GM21717 (cell line): ENCODE measurements around the gene ADAR.
A peak's percentile ranks its signal among the peaks of the same experiment; 100 is the strongest.

Source experiments
- ATAC-seq: cut with Tn5 transposase; IDR thresholded peaks from one replicate; pipeline ENCODE4 v1.9.1; 2021; ENCODE audit warnings: mild to moderate bottlenecking, moderate library complexity; ENCODE audit not compliant: unreplicated experiment

Gene ADAR

DNA sequence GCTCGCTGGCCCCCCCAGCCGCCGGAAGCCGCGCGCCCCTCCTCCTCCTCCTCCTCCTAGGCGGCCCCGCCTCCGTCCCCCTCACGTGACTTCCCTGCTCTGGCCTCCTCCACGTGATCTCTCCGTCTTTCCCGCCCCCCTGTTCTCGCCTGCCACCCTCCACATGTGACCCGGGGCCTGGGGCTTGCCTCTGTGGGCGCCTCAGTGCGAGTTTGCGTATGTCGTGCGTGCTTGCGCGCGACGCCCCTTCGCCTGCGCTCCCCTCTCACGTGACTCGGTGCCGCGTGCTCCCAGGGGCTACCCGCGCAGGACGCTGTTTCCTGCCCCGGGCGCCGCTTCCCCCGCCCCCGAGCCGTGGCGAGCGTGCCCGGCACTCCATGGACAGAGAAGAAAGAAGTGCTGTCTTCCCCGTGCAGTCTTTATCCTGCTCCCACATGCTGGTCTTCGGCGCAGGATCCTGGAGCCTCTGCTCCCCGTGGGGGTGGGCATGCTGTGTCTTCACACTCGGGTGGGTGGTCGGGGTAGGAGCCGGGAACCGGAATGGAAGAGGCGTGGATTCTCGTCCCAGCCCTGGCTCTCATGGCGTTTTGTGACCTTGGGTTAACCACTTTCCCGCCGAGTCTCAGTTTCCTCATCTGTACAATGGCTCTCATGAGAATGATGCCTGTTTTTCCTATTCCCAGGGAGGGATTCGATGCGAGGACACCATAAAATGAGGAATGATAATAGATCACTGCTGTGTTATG lies 49.1 kb downstream of the ADAR start:
- ATAC-seq, result peak; percentile 73

DNA sequence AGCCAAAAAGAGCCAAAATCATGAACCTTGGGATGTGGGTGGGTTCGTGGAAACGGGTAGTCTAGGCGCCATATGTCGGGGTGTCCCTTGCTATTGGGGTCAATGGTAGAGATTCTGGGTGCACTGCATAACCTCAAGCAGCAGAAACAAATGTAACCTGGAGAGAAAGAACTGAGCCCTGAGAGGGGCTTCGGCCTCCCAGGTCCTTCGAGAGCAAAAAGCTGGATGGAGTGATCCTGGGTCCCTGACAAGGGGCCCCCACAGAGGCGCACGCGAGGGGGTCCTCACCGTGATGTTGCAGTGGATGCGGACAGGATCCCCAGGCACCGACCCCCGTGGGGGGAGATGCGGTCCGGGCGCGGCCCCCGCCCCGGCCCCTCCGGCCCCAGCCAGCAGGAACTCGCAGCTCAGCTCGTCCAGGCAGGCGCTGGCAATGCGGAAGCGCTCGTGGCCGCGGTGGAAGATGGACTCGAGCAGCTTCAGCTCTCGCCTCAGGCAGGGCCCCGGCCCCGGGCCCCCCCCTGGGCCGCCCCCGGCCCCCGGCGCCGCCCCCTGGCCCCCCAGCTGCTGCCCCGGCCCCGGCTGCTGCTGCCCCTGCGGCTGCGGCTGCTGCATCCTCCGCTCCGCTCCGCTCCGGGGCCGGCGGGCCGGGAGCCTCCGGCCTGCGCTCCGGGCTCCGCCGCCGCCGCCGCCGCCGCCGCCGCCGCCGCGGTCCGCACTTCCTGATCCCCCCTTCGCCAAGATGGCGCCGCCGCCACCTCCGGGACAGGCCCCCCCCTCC lies 49.9 kb downstream of the ADAR start, which contains the start of gene UBE2Q1:
TSS of gene UBE2Q1 (minus strand) at position 724 of the 781 bp plus-strand sequence. CDS start at position 615, 109 bp downstream.
- peak; percentile 10 for ATAC-seq

DNA sequence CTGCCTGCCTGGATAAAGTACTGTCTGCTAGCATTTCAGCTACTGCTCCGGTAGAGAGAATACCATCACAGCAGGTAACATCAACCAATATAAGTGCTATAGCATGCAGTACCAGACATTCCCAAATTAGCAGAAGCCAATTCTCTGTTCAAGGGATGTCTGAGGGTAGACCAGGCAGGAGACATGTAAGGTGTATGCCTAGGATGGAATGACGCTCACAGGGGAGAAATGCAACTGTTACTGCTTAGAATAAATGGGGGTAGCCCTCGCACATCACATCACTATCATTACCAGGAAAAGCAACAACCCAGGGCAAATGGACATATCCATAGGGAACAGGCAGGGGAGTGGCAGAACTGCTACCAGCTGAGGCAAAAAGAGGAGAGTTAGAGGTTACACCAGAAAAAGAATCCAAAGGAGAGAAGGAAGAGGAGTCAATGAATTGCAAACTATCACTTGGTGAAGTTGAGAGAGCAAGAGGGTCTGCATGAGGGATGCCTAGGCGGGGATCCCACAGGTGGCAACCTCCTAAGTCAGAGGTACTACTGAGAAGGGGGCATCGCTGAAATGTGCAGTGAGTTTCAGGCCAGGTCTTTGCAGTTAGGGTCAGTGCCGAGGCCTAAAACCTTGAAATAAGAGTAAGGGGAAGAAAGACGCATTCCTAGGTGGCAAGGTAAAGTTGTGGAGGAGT lies 50.6 kb downstream of the ADAR start:
- ATAC-seq, result no peak

DNA sequence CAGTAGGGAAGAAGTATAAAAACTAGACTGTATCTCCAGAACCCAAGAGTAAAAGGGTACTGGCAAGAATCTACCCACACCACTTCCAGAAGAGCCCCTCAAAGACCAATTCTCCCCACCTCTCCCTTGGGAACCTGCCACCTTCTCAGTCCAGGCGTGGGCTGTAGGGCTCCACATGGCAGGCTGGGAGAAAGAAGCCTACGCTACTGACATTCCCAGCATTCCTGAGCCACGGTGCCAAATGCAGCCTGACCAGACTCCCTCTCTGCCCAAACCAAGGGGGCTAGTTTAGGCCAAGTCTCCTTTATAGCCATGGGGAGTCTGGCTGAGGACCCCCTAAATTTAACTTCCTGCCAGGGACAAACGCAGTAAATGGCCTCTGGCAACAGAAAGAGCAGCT lies 51.6 kb downstream of the ADAR start:
- ATAC-seq, result no peak

DNA sequence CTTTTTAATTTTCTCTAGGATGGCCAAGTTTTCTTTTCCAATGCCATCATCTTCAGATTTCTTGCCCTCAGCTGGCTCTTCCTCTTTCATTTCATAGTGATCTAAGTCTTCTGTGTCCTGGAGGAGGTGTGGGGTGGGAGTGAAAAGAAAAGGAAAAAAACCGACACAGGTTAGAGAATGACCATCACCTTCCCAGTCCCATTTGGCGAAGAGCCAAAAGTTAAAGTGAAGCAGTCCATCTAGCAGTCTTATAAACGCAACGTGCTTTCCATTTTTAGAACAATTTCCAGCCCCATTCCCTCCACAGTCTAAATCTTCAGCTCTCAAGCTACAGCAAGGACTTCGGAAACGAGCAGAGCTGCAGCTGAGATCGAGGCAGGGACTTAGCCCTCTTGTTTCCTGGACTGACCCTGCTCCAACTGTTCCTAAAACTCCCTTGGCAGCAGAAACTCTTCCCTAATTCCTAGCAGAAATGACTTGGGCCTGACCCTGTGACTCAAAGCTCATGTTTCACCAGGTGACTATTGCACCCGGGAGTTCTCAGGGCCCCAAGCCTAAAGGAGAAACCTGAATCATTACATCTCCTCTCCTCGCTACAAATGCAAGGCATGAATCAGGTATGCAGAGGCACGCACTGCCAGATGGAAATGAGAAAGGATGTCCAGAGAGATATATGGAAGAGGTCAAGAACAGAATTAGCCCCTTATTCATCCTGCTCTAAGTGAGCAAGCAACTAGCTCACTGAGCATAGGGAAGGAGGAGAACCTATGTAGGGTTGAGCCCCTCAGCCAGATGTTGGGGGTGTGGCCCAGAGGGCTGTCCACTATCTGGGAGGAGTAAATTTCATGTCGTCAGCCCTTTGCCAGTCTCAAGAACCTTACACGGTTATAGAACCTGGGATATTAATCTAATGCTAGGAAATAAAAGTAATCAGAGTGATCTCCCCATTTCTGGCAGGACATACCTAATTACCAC lies 54.6 kb downstream of the ADAR start:
- ATAC-seq, result no peak

DNA sequence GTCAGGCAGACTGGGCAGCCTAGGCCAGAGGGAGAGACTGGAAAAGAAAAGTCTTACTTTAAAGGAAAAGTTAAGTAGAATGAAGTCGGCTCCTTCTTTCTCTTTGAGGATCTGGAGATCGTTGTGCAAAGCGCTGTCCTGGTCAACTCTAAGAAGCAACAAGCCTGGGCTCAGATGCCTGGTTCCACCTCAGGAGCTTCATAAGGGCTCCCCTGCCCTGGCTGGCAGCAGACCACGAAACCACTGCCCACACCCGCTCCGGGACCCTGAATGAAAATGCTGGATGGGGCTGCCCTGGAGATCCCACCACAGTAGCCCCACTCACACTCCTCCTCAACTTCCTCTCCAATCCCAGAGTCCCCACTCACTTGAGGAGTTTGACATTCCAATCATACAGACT lies 56.0 kb downstream of the ADAR start:
- ATAC-seq, result no peak

DNA sequence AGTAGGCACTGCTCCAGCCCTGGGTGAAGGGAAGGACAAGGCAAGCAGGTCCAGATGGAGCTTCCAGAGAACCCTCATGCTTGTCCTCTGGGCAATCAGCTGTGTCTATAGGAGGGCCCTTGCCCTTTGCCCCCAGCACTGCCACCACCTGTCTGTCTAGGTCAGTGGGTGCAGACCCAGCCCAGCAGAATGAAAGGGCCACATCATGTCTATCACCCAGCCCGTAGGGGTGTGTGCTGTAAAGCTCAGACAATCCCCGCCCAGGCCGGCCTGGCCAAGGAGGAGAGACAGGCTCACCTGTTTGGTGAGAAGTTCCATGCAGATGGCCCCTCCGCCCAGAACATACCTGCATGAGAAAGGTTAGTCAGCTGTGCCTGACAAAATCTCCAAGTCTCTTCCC lies 56.5 kb downstream of the ADAR start:
- ATAC-seq, result no peak

DNA sequence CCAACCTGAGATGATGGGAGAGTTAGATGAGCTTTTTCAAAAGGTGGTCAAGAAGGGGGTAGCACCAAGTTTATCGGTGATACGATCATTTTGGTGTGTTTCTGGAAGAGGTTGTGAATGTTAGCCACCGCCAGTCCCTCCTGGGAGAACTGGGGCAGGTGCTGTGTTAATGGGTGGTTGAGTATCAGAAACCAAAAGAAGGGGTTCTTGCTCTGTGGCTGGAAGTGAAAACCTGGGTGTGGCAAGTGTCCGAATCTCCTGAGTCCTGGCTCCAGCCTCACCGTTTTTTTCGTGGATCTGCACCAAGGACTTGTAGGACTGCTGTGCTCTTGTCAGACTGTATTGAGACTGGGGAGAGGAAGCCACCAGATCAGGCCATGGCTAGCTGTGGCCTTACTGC lies 57.3 kb downstream of the ADAR start:
- ATAC-seq, result no peak

DNA sequence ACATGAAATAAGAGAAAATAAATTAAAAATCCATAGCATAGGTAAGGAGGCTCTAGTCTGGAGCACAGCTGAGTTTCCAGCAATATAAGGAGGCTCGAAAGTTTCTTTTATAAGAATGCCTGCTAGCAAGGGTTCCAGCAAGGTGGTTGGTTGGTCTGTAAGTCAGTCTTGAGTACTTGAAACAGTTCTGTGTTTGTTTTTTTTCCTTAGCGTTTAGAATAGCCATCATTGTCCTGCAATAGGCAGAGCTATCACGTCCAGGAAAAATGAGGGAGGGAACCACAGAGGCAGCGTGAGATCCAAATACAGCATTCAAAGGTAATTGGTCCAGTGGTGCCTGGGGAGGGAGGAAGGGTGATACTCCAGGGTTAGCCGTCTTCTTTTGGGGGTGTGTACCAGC lies 57.9 kb downstream of the ADAR start:
- no peak for ATAC-seq

DNA sequence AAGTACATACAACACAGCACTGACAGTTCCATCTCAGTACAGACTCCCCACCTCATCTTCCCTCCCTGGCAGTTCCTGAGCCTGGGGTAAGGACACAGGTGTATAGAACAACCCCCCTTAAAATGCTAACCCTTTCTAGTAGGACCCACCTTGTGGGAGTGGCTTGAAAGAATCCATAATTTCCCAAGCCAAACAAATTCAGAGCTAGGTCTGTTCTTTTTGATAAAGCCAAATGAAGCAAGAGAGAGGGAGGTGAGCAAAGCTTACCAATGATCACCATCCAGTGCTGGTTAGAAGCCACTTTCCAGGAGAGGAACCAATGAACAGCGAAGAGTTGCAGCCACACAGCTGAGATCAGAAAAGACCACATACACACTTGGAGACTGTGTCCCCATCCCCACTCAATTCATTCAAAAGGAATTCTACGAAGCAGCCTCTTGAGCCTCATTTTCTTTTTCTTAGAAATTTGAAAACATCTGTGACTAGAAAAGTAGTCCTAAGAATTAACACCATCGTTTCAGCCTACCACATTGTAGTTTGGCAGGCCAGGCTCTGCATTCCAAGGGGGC lies 58.7 kb downstream of the ADAR start:
- ATAC-seq, result no peak

DNA sequence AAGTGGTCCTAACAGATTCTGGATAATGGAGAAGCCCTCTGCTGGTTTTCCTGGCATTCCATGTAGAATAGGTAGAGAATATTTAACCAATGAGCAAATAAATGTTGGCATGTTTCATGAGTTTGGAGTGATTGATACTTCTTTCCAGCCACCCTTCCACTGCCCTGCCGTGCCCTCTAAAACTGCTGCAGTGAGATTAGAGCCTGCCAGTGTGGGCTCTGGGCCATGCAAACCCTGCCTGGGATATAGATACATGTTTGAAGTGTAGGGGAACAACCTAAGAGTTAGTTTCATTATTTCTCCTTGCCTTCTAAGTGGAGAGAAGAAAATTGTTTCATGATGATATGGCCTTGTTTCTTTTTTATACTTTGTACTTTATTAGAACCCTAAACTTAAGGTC lies 60.0 kb downstream of the ADAR start:
- no peak for ATAC-seq

DNA sequence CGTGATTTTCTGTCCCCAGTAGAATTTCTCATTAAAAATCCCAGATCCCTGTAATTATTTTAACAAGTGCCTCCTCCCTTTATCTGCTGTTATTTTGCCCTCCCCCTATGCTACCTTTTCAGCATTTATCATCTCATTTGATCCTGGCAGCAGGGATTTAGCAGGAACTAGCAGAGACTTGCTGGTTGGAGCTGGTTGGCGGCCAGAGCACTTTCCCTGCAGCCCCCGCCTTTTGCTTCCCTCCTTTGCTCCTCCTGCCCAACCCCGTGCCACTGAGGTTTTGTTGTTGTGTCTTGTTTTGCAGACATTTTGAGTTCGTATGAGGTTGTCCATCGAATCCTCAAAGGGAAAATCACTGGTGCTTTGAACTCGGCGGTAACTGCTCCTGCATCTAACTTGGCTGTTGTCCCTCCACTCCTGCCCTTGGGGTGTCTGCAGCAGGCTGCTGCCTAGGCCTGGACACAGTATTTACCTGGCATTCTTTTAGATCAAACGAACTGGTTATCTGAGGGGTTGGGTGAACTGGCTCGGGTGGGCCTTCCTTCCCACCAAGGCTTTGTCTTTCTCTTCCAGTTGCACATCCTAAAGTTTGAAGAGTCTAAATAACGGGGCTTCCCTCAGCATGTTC lies 60.8 kb downstream of the ADAR start:
- no peak for ATAC-seq

DNA sequence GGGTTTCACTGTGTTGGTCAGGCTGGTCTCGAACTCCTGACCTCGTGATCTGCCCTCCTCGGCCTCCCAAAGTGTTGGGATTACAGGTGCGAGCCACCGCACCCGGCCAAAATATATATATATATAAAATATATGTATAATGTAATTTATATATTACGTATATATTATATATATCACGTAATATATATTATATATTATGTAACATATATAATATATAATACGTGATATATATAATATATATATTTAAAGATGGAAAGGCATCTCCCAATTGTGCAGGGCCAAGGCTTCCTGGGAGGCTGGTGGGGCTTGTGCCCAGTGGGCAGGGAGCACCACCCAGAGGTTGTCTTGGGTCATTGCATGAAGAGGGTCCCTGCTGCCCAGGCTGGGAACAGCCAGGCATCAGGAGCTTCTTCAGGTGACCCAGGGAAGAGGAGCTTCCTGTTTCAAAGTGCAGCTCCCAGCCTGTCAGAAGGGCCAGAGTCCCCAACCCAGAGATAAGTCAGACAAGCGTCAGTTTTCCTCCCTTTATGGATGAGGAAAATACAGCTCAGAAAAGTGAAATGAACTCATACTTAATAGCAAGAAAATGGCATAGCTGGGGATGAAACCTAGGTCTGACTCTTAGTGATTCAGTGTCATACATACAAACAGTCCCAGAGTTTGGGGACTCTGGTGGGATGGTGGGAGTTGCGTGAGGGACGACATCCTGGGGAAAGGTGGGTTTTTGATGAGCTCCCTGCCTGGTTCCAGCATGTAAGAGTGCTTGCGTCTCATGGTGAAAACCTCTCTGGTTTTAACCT lies 61.5 kb downstream of the ADAR start:
- ATAC-seq, result no peak

DNA sequence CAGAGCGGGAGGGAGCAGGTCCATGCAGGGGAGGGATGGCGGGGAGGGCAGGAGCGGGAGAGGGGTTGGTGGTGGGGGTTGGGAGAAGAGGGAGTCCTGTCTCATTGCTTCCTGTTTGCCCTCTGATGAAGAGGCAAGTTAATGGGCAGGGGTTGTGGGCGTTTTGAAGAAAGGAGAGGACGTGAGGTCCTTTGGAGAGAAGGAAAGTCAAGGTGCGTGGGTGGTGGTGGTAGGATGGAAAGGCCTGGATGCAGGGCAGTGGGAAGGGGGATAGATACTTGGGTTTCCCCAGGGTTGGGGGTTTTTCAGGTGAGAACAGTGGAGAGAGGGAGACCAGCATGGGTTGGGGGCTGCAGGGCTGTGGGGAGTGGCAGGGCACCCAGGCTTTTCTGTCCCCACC lies 66.8 kb downstream of the ADAR start:
- ATAC-seq, result no peak

DNA sequence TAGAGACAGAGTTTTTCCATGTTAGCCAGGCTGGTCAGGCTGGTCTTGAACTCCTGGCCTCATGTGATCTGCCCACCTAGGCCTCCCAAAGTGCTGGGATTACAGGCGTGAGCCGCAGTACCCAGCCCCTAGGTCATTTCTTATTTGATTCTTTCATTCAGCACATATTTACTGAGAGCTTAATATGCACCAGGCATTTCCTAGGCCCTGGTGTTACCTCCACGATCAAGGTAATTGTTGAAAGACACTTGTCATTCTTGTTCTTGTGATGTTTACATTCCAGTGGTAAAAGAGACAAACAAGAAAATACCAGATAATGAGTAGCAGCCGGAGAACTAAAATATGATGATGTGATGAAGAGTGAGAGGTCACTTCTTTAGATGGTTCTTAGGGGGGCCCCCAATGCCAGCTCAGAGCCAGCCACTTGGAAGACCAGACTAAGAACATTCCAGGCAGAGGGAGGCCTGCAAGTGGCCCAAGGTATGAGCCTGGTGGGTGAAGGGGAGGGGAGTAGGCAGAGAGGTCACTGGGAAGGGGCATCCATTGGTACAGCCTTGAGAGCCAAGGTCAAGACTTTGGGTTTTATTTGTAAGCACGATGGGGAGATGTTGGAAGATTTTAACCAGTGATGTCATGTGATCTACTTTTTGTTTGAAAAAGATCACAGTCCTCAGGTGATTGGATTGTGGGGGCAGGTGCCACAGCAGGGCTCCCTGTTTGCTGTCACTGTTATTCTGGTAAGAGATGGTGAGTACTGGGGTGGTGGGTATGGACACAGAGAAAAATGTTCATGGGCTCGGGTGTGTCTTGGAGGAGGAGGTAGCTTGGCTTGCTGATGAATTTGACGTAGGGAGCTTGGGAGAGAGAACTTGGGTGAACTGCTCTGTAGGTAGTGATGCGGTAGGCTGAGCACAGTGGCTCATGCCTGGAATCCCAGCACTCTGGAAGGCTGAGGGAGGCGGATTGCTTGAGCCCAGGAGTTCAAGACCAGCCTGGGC lies 68.2 kb downstream of the ADAR start:
- ATAC-seq, result no peak

DNA sequence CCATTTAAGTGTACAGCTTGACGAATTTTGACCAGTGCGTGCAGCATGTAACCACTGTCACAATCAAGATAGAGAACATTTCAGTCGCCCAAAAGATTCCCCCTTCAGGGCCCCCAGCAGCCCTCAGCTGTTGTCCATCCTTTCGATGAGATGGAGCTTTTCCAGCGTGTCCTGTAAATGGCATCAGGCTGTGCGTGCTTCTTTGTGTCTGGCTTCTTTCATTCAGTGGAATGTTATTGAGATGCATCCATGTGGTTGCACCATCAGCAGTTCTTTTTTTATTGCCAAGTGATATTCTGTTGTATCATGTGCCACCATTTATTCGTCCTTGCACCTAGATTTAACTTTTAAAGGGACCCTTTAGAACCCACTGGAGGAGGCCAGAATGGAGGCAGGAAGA lies 71.4 kb downstream of the ADAR start:
- no peak for ATAC-seq

DNA sequence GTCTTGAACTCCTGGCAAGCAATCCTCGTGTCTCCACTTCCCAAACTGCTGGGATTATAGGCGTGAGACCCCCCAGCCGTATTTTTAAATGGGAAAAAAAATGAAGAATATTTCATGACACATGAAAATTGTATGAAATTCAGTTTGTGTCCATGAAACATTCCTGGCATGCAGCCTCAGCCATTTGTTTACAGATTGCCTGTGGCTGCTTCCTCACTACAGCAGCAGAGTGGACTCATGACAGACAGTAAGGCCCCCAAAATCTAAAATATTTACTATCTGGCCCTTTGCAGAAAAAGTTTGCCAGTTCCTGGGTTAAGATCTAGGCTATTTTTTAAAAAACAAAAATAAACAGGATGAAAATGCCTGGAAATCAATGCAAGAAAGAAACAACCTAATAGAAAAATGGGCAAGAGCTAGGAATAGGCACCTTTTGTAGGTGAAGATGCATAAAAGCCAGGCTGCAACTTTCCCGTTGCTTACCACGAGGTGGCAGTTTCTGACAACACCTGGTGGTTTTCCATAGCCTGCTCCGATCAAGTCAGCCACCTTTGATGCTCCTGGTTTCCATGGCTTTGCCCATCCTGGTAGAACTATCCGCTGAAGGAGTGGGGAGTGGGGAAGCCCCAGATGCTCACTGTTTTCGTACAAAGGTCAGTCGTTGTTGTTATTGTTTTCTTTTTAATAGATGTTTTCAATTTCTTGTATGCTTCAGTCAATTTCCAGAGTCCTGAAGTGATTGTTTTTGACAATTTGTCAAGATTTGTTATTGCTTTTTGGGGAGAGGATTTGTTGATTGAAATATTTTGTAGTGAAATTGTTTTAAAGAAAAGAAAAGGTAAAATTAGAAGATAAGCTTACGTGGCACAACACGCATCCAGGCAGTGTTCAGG lies 73.8 kb downstream of the ADAR start:
- no peak for ATAC-seq
